Thoracic aorta (tissue), 2 donors: Measurements from ENCODE around the gene ANKRD24. TPM values are rescaled to one million over a fixed set of nuclear protein-coding genes. Genes with fewer than 3 reads are reported as not detected.

Source experiments
- ATAC-seq: fragments of 150-250 bp; one replicate; pipeline ENCODE4 v1.8.0; 2017; ENCODE audit warnings: low read depth; ENCODE audit not compliant: insufficient number of reproducible peaks, low FRiP score
- DNase-seq: peaks from one replicate; pipeline ENCODE4 v3.0.0-alpha.2; 2020; ENCODE audit warnings: low spot score
- H3K27ac ChIP-seq, 2 donors: fragments of 200-600 bp; sonication (generic); 1 replicate in 1 of 2; 2 replicates in 1 of 2; pipeline ENCODE4 v1.5.1; 2016; ENCODE audit warnings: mild to moderate bottlenecking in 2 of 2, moderate library complexity in 2 of 2
- H3K27me3 ChIP-seq: fragments of 200-600 bp; sonication (generic); replicated peaks from 2 replicates; pipeline ENCODE4 v1.6.0; 2016; ENCODE audit warnings: mild to moderate bottlenecking; ENCODE audit not compliant: insufficient read depth
- H3K36me3 ChIP-seq: fragments of 200-600 bp; sonication (generic); one replicate; pipeline ENCODE4 v1.5.1; 2016
- H3K4me1 ChIP-seq, 2 donors: fragments of 200-600 bp; sonication (generic); 1 replicate in 1 of 2; 2 replicates in 1 of 2; pipeline versions ENCODE4 v1.5.1 to v1.6.0; 2016; ENCODE audit warnings: low read depth in 2 of 2, mild to moderate bottlenecking in 1 of 2; ENCODE audit not compliant: control insufficient read depth in 1 of 2
- H3K4me3 ChIP-seq: fragments of 200-600 bp; sonication (generic); 2 replicates; pipeline ENCODE4 v1.5.1; 2016; ENCODE audit warnings: mild to moderate bottlenecking
- H3K9me3 ChIP-seq: fragments of 200-600 bp; sonication (generic); 2 replicates; pipeline ENCODE4 v1.5.1; 2016
- CTCF ChIP-seq: fragments of 200-600 bp; sonication (generic); IDR thresholded peaks from one replicate; pipeline ENCODE4 v1.5.1; 2019; ENCODE audit warnings: antibody characterized with exemption
- total RNA-seq, 2 donors: library from RNA; depleted of rRNA; stranded (reverse); fragments of >200 nt; gene quantifications; one replicate each; pipeline versions ENCODE4 v1.1.0 to v1.2.3, GENCODE V29; 2016

The ANKRD24 gene
- total RNA-seq, 2 donors from 2014 or later: 0.28 to 1.1 TPM

- no peaks in the 10 kb centered on the region for H3K9me3 ChIP-seq
- H3K27ac ChIP-seq: no peak overlapping the region
- no peak for TF ChIP-seq CTCF
- no peaks in the 10 kb centered on the region for H3K4me1 ChIP-seq
- no peak overlapping the region for H3K4me3 ChIP-seq
- no peaks in the 10 kb centered on the region for H3K36me3 ChIP-seq
- no peak for DNase-seq
- H3K27me3 ChIP-seq: no peaks in the 10 kb centered on the region
- no peak for ATAC-seq
Measured at GRCh38 chr19:4161415-4162077, 20.9 kb upstream of the ANKRD24 start.

- Histone ChIP-seq H3K27ac (no peak overlapping the region), H3K4me3 (no peak overlapping the region), H3K36me3 (no peaks in the 10 kb centered on the region), H3K9me3 (no peaks in the 10 kb centered on the region), H3K27me3 (no peaks in the 10 kb centered on the region), H3K4me1 (no peaks in the 10 kb centered on the region)
- no peak for TF ChIP-seq CTCF
- ATAC-seq (no peak), DNase-seq (no peak)
Measured at GRCh38 chr19:4164262-4164661, 18.2 kb upstream of the ANKRD24 start.

DNA sequence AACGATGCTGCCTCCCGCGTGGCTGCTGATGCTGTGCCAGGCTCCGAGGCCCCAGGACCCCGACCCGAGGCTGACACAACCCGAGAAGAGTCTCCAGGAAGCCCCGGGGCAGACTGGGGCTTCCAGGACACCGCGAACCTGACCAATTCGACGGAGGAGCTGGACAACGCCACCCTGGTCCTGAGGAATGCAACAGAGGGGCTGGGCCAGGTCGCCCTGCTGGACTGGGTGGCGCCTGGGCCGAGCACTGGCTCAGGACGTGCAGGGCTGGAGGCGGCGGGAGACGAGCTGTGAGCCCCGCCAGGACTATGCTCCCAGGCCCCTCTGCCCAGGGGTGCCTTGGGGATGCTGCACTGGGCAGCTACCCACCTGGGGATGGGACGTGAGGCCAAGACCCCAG, 10.8 kb upstream of the ANKRD24 start:
- Histone ChIP-seq H3K4me1 (no peaks in the 10 kb centered on the region), H3K36me3 (peaks cover 10% of the 10 kb centered on the region), H3K9me3 (no peaks in the 10 kb centered on the region), H3K27me3 (no peaks in the 10 kb centered on the region), H3K27ac (no peak overlapping the region), H3K4me3 (no peak overlapping the region)
- DNase-seq (no peak), ATAC-seq (no peak)
- TF ChIP-seq CTCF: no peak

DNA sequence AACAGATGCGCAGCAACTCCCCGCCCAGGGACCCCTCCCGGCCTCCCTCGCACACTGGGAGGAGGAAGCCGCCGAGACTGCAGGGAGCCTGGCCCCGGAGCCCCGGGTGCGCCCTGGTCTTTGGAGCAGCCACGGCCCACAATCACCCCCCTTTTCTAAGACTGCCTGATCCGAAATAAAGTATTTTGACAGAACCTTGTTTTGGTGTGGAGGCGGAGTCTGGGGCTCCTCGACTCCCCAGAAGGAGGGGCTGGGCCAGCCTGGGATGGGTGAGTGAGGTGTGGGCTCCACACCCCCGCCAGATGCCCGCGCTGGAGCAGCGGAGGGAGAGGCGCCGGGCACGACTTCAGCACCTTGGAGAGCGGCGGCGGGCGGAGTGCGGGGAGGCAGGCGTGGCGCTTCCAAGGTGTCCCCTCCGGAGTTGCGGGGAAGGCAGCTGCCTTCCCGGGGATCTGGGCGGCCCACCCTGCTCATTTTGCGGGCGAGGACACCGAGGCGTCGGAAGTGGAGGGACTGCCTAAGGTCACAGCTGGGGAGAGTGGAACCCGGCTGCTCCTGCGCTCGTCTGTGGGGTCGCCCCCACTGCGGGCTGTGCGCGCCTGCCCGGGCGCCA, 9.5 kb upstream of the ANKRD24 start:
- peaks cover 10% of the 10 kb centered on the region for H3K36me3 ChIP-seq
- H3K27ac ChIP-seq: no peak overlapping the region
- ATAC-seq: no peak
- H3K27me3 ChIP-seq: no peaks in the 10 kb centered on the region
- H3K9me3 ChIP-seq: no peaks in the 10 kb centered on the region
- no peak overlapping the region for H3K4me3 ChIP-seq
- TF ChIP-seq CTCF: no peak
- H3K4me1 ChIP-seq: no peaks in the 10 kb centered on the region
- DNase-seq: no peak

DNA sequence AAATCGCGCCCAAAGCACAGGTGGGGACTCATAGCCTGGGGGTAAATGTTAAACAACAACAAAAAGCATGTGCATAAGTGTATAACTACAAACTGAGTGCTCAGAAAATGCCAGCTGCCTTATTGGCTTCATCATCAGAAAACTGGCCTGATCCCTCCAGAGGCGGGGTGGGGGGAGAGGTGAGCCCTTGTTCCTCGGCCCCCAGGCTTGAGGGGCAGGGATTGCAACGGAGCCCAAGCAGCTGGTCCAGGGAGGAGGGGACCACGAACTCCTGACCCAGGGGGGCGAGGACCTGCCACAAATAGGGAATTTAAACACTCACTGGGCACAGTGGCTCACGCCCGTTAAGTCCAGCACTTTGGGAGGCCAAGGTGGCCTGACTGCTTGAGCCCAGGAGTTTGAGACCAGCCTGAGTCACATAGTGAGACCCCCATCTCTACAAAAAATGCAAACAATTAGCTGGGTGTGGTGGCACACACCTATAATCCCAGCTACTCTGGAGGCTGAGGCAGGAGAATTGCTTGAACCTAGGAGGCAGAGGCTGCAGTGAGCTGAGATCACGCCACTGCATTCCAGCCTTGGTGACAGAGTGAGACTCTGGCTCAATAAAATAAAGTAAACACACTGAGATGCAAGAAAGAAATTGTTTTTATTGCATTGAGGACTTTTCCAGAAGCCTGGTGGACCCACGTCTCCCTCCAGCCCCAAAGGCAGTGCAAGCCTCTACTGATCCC, 8.8 kb upstream of the ANKRD24 start:
- Histone ChIP-seq H3K4me1 (no peaks in the 10 kb centered on the region), H3K4me3 (no peak overlapping the region), H3K36me3 (peaks cover 11% of the 10 kb centered on the region), H3K27me3 (no peaks in the 10 kb centered on the region), H3K9me3 (no peaks in the 10 kb centered on the region), H3K27ac (no peak overlapping the region)
- no peak for ATAC-seq
- no peak for TF ChIP-seq CTCF
- DNase-seq: no peak
